ENCODE data around the gene OR5K4.

Gene OR5K4, protein sequence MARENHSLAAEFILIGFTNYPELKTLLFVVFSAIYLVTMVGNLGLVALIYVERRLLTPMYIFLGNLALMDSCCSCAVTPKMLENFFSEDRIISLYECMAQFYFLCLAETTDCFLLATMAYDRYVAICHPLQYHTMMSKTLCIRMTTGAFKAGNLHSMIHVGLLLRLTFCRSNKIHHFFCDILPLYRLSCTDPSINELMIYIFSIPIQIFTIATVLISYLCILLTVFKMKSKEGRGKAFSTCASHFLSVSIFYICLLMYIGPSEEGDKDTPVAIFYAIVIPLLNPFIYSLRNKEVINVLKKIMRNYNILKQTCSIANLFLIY

DNA sequence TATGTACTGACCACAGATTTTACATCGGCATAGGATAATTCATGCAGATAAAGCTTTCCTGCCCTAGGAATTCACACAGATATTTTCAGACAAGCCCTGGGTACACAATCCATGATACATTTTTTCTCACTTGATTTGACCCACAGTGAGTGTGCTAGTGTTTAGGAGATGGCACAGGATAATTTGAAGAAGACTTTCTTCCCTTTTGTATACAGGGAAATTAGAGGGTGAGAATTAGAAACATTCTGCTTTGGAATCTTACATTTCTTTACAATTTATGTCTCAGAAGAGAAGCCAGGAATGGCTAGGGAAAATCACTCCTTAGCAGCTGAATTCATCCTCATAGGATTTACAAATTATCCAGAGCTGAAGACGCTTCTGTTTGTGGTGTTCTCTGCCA is at the start of gene OR5K4:
OR5K4 (plus strand) TSS at position 301 of the 400 bp plus-strand sequence; CDS start at position 301, 0 bp downstream.
- DNase-seq = no peak

DNA sequence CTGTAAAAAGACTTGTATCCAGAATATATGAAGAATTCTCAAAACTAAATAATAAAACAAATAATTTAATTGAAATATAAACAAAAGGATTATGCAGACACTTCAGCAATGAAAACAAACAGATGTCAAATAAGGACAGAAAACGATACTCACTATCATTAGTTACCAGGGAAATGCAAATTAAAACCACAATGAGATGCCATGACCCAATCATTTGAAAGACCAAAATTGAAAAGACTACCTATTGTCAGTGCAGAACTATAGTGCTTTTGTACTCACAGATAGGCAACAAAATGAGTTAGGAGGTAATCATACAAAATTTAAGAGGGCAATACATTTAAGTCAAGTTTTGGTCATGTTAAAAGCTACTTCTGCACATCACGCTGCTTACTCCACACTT is 31.6 kb upstream of the OR5K4 start:
- DNase-seq = no peak

DNA sequence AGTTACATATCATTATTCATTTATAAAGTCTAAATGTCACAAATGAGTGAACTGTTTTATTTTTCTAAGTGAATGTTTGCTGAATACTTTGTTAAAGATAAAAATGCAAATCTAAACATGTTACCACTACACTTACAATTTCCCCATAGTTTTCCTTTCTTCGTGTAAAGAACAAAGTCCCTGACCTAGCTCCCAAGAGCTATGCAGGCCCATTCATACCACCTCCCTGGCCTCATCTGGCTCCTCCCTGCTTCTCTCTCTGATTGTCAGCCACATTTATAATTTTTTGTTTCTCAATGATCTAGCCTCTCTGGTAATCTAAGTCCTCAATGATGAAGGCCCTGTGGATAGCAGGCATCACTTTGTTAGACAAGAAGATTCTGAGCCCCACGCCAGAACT is 31.0 kb upstream of the OR5K4 start:
- DNase-seq = no peak

DNA sequence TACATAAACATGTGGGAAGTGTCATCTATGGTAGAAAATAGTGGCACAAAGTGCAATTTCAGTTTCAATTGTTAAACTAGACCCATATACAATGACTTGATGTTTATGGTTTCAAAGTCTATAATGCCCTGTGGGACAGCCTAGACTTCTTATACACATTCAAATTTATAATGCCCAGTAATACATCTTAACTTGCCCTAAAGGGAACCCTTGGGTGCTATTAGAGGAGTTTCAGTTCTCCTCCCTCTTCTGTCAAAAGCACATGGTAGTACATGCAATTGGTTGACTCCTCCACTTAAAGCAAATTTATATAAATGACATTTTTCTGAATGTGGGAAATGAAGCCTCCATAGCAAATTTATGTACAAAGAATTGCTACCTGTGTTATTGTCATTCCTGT is 30.2 kb upstream of the OR5K4 start:
- DNase-seq = no peak

DNA sequence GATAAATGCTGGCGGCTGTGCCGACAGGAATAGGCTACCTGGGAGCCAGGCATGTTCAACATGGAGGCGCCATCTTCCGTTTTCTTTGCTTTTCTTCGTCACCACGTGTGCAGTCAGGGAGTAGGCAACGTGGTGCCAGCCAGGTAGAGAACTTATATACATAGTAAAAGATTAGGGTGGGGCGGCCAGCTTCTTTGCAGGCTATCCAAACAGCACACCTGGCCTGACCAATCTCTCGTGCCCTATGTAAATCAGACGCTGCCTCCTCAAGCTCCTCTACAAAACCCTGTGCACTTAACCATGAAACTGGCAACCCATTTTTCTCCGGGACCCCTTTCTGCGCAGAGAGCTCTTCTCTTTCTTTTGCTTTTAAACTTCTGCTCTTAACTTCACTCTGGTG is 28.6 kb upstream of the OR5K4 start:
- no peak for DNase-seq

DNA sequence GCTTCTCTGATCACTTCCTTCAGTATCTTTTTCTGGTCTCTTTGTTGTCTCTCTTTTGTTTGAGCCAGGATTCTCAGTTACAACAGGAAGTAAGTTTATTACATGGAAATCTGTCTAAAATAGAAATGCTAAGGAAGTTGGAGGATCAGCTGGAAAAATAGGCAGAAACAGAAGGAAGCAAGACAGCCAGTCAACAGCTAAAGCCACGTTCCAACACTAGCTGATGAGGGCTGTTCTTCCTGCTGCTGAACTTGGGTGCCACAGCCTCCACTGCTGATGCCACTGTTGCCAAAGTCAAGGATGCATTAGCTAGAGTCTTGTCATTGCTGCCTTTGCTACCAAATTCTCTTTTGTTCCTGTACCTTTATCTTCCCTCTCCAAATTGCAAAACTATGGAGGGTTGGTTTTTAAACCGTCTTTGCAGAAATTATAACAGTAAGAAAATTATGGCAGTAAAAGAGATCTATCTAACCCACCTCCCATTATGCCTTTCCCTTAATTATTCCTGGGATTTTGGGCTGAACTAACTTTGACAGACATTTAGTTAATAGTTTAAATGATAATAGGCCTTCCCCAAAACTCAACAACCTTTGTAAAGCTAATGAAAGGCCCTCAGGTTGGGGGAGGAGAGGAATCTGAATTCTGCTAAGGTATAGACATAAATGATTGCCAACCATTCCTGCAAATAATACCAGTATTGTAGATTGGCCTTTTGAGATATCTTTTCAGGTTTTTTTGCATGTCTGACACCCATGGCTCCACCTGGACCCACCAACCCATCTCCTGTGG is 27.4 kb upstream of the OR5K4 start:
- DNase-seq = no peak

DNA sequence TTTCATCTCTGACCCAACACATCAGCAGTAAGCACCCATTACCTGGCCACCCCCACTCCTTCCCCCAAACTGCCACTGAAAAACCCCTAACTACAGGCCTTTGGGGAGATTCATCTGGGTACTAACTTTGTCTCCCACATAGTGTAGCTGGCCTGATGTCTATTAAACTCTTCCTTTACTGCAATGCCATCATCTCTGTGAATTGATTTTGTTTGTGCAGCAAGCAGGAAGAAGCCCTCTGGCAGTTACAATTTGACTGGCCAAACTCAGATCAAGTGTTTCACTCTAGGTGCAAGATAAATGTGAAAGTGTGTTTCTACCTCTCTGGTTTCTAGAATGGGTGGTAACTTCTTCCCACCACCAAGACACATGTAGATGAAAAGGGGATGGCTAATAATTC is 26.7 kb upstream of the OR5K4 start:
- DNase-seq = no peak

DNA sequence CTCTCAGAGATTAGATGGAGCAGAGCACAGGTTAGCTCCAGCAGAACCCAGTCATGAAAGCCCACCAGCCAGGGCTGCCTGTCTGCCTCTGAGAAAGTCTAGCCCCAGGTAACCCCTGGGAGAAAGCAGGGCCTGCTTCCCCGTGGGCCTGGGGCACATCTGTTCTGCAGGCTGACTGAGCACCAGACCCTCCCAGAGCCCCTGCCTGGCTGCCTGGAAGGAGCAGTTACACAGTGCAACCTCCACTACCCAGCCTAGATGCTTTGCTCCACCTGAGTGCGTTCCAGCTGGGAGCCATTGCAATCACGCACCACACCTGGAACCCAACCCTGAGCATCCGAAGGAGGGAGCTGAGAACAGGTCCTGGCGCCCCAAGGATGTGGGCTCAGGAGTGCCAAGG is 24.7 kb upstream of the OR5K4 start:
- DNase-seq = no peak

DNA sequence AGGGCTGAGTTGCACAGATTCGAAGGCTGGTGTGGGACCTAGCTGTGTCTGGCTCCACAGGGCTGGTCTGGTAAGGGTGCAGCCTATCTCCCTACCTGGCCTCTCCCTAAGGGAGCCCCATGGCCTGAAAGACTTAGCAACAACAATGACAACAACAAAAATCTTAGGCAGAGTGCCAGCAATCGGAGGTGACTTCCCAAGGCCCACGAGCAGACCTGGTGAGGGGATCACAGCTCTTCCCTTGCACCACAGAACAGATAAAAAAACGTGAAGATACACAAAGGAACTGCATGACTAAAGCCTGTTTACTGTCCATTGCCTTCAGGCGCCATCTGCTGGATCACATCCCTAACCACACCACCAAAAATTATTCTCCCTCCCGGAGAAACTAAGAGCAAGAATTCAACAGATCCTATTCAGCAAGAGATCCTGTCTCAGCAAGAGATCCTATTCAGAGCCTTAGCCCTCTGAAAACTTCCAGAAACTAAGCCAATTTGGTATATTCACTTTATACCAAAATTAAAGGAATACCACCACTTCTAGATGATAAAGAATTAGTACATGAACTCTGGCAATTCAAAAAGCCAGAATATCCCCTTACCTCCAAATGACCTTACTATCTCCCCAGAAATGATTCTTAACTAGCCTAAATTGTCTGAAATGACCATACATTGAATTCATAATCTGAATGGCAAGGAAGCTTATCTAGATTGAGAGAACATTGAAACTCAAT is 24.1 kb upstream of the OR5K4 start:
- DNase-seq = peak; percentile 62

DNA sequence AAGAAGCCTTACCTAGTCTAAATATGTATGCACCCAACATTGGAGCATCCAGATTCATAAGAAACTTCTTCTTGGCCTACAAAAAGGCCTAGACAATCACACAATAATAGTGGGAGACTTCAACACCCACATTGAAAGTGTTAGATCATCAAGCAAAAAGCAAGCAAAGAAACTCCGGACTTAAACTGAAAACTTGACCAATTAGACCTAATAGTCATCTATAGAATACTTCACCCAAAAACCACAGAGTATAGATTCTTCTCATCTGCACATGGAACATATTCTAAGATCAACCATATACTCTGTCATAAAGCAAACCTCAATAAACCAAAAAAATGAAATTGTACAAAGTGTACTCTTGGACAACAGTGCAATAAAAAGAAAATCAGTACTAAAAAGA is 22.3 kb upstream of the OR5K4 start:
- DNase-seq = no peak

DNA sequence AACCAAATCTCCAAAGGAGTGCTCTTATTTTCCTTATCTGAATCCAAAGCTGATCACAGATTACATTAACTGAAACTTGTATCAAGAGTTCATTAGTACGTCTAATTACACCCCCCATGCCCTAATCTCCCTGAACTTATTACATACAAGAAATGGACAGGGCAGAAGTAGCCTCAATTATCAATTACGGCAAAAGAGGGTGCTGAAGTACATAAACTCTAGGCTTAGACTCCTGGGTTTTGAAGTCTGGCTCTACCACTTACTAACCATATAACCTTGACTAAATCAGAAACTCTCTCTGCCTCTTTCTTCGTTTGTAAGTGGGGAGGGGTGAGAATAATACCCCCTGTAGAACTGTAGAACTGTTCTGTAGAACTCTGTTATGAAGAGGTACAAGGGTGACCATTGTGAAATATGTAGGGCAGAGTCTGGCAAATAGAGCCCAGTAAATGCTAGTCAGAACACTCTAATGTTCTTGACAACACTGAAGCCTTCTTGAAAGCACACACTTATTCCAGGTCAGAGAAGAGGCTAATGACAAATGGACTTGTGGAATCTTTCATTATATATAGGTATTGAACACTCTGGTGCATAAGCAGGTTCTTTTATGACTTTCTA is 19.6 kb upstream of the OR5K4 start:
- DNase-seq = no peak

DNA sequence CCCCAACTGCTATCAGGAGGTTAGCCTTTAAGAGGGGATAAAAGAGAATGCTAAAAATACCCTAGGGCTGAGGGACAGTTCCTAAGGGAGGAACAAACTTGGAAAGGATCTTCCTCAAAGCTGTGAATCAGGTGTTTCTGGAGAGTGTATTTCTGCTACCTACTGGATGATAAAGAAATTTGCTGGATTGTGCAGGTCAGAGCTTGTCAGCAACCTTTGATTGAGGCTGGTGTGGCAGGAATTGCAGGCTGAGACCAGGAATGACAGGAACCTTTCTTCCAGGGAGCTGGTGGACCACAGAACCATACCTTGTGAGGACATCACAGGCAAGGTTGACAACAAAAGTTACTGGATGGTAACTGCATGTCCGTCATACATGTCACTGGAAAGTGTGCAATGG is 14.6 kb upstream of the OR5K4 start:
- DNase-seq = no peak

DNA sequence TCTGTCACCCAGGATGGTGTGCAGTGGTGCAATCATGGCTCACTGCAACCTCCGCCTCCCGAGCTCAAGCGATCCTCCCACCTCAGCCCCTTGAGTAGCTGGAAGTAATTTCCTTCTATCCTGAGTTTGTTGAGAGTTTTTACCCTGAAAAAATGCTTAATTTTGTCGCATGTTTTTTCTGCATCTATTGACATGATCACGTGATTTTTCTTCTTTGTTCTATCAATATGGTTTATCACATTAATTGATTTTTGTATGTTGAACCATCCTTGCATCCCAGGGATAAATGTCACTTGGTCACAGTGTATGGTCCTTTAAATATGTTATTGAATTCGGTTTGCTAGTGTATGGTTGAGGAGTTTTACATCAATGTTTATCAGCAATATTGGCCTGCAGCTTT is 11.9 kb upstream of the OR5K4 start:
- DNase-seq = no peak

DNA sequence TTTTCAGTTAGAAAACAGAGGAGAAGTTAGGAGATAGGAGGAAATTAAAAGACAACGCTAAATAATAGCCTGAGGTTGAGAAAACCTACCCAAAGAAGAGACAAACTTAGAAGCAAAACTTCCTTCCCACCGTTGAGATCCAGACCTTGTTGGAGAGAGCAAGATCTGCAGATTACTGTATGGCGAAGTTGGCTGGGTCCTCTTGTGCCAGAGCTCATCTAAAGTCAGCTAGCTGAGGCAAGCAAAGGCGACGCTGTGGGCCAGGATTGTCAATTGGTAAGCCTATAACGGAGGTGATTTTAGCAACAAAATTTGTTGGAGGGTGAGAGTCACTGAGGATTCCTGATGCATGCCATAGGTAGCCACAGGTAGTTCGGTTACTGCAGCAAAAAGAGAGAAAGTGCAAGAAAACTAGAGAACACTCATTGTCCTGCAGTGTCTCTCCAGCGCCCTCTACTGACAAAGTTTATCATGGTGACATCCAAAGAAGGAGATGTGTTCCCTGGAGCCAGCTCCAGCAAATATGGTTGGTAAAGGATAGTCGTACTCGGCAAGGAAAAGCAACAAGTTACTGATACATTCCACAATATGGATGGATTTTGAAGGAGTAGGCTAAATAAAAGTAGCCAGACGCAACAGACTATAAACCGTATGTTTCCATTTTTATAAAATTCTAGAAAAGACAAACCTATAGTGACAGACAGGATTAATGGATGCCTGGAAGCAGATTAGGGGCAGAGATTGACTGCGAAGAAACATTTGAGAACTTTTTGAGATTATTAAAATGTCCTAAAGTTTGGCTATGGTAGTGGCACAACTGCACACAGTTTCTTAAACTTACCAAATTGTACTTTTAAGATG is 9.8 kb upstream of the OR5K4 start:
- peak; percentile 33 for DNase-seq

DNA sequence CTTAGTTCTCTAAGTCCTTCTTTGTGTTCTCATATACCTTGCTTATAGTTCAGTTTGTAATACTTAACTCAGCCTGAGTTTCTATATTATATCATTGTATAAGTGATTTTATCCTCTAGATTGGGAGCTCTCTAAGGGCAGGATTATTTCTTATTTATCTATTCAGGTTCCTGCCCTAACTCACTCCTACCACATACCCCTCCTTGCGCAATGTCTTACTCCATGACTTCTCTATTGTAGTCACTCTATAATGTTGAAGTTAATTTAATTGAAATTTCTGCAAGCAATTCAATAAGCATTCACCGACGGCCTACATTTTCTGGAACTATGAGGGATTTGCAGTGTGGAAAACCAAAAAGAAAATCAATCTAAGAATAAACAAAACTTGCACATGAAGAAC is 3.6 kb upstream of the OR5K4 start:
- DNase-seq = no peak

DNA sequence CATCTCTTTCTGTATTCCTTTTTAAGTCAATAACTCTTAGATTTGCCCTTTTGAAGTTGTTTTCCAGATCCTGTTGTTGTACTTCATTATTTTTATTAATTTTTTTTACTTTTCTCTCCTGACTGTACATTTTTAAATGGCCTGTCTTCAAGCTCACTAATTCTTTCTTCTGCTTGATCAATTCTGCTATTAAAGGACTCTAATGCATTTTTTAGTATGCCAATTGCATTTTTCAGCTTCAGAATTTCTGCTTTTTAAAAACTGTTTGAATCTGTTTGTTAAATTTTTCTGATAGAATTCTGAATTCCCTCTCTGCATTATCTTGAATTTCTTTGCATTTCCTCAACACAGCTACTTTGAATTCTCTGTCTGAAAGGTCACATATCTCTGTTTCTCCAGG is 5.6 kb downstream of the OR5K4 start:
- DNase-seq = no peak

DNA sequence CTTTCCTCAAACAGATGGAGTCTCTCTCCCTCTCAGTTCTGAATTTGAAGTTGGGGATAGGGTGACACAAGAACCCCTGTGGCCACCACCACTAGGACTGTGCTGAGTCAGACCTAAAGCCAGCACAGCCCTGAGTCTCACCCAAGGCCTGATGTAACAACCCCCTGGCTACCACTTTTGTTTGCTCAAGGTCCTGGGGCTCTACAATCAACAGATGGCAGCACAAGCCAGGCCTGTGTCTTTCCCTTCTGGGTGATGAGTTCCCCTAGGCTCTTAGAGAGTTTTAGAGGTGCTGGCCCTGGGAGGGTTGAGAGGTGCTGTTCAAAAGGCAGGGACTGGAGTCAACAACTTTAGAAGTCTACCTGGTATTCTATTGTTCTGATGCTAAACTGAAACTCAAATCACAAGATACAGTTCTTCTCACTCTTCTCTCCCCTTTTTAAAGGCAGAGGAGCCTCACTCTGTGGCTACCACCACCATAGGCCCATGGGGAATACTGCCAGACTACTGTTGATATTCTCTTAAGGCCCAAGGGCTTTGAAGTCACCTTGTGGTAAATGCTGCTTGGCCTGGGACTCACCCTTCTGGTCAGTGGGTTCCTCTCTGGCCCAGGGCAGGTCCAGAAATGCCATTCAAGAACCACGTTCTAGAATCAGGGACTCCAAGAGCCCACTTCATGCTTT is 6.5 kb downstream of the OR5K4 start:
- no peak for DNase-seq

DNA sequence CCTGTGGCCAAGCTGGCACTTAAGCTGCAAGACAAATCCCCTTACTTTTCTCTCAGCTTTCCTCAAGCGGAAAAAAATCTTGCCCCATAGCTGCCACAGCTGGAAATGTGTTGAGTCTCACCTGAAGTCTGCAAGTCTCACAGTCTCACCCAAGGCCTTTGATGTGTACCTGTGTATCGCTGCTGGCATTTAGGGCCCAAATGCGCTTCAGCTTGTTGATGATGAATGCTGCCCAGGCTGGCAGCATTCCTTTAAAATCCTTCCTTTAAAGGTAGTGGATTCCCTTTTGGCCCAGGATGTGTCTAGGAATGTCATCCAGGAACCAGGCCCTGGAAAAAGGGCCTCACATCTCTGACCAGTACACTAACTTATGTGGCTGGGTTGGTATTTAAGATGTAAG is 7.0 kb downstream of the OR5K4 start:
- no peak for DNase-seq

DNA sequence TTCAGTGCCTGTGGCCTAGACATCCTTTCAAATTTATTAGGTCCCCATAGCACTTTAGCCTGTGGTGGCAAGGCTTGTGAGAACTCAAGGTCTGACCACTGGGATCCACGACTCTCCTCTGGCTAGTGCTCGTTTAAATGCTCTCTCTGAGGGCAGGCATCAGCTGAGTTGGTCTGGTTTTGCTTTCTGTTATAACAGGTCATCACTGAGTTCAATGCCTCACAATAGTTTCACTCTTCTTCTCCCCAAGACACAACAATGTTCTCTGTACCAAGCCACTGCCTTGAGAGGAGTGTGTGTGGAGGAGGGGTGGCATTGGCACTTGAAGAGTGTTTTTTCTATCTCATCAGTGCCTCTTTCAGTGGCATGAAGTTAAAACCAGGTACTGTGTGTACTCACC is 7.6 kb downstream of the OR5K4 start:
- no peak for DNase-seq

DNA sequence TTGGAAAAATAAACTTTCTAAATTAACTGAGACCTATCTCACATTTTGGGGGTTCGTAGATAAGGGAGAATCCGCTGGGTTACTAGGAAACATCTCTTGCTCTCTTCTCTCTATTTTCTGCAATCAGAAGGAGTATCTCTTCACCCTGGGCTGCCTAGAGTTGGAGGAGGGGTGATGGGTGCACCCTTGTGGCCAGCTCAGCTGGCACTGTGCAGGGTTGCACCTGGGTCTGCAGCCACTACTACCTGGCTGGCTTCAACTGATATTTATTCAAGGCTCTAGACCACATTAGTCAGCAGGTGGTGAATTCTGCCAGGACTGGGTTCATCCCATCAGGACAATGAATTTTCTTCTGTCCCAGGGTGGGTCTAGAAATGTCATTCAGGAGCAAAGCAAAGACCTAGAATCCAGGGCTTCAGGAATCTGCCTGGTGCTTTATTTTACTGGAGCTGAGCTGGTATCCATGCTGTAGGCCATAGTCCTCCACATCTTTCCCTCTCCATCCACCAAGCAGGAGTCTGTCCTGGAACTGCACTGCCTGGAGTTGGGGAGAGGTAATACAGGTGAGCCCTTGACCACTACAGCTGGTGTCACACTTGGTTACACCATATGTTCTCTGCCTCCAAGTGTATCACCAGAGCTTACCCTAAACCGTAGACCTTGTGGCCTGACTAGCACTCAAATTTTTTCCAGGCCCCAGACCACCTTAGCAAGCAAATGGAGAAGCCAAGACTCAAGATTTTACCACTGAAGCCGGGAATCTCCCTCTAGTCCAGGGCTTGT is 14.0 kb downstream of the OR5K4 start:
- no peak for DNase-seq

DNA sequence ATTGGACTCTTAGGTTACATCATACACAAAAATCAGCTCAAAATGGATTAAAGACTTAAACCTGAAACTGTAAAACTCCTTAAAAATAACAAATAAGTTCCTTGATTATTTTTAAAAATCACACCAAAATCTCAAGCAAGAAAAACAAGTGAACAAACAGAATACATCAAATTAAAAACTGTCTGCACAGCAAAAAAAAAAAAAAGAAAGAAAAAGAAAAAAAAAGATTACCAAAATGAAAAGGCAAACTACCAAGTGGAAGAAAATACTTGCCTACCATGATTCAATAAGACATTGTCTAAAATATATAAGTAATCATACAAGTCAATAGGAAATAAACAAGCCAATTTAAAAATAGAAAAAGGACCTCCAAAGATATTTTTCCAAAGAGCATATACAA is 17.5 kb downstream of the OR5K4 start:
- DNase-seq = no peak

Data from NCI-H2171 treated with DMSO at 0.1 percent for 48 hours (cell line).